CD14-positive monocyte (primary cell): ENCODE results near the gene RPLP2. TPM values are rescaled to one million over a fixed set of nuclear protein-coding genes. Genes with fewer than 3 reads are reported as not detected.
A peak's percentile ranks its signal among the peaks of the same experiment; 100 is the strongest.

Experiments used
- DNase-seq, 3 donors: peaks; one replicate each; pipeline ENCODE4 v3.0.0-alpha.2; 2011 to 2022
- H2AFZ ChIP-seq: 2 replicates; pipeline ENCODE4 v1.6.0; 2012; ENCODE audit warnings: mild to moderate bottlenecking, low read depth, low read length, inconsistent platforms; ENCODE audit not compliant: insufficient read depth, poor library complexity, severe bottlenecking
- H3K27ac ChIP-seq, 2 donors: 1 replicate in 1 of 2; 2 replicates in 1 of 2; pipeline ENCODE4 v1.5.1; 2012 to 2013; ENCODE audit warnings: low read length in 2 of 2, control low read depth in 1 of 2, inconsistent platforms in 1 of 2, low read depth in 1 of 2, mild to moderate bottlenecking in 1 of 2
- H3K27me3 ChIP-seq, 2 donors: one replicate each; pipeline versions ENCODE4 v1.6.0 to v1.6.1; 2011 to 2013; ENCODE audit warnings: low read length in 2 of 2; ENCODE audit not compliant: control insufficient read depth in 2 of 2, insufficient read depth in 2 of 2
- H3K36me3 ChIP-seq, 2 donors: replicated peaks in 1 of 2; 1 replicate in 1 of 2; 2 replicates in 1 of 2; pipeline versions ENCODE4 v1.5.1 to v1.6.1; 2012 to 2013; ENCODE audit warnings: low read length in 2 of 2, control low read depth in 1 of 2, inconsistent platforms in 1 of 2, mild to moderate bottlenecking in 1 of 2; ENCODE audit not compliant: insufficient read depth in 2 of 2, control insufficient read depth in 1 of 2
- H3K4me1 ChIP-seq, 2 donors: 1 replicate in 1 of 2; 2 replicates in 1 of 2; pipeline versions ENCODE4 v1.5.1 to v1.6.1; 2012 to 2013; ENCODE audit warnings: low read length in 2 of 2, control low read depth in 1 of 2, inconsistent platforms in 1 of 2, mild to moderate bottlenecking in 1 of 2, moderate library complexity in 1 of 2; ENCODE audit not compliant: insufficient read depth in 2 of 2, control insufficient read depth in 1 of 2
- H3K4me2 ChIP-seq: replicated peaks from 2 replicates; pipeline ENCODE3; 2012; ENCODE audit warnings: low read length, moderate library complexity, mild to moderate bottlenecking; ENCODE audit not compliant: poor library complexity, severe bottlenecking; ENCODE audit errors: extremely low read depth
- H3K4me3 ChIP-seq, 3 experiments: fragments of 200-600 bp in 1 of 3; sonication (generic) in 1 of 3; replicated peaks in 1 of 3; 1 replicate in 2 of 3; 2 replicates in 1 of 3; pipeline ENCODE4 v1.5.1; 2011 to 2013; ENCODE audit warnings: low read length in 3 of 3, mild to moderate bottlenecking in 3 of 3, control low read depth in 2 of 3, low read depth in 2 of 3, inconsistent platforms in 1 of 3, moderate library complexity in 1 of 3
- H3K79me2 ChIP-seq: 2 replicates; pipeline ENCODE4 v1.6.0; 2012; ENCODE audit warnings: mild to moderate bottlenecking, control low read depth, inconsistent platforms, low read length, moderate library complexity; ENCODE audit not compliant: insufficient read depth
- H3K9ac ChIP-seq: 2 replicates; pipeline ENCODE4 v1.6.0; 2017; ENCODE audit warnings: low read length, mild to moderate bottlenecking; ENCODE audit not compliant: insufficient read depth, poor library complexity, severe bottlenecking
- H3K9me3 ChIP-seq, 2 donors: replicated peaks in 1 of 2; 1 replicate in 1 of 2; 2 replicates in 1 of 2; pipeline versions ENCODE4 v1.5.1 to v1.6.1; 2012 to 2013; ENCODE audit warnings: low read length in 2 of 2, control low read depth in 1 of 2; ENCODE audit not compliant: control insufficient read depth in 1 of 2, insufficient read depth in 1 of 2
- H4K20me1 ChIP-seq: 2 replicates; pipeline ENCODE4 v1.6.0; 2012; ENCODE audit warnings: mild to moderate bottlenecking, low read length, control low read depth, moderate library complexity; ENCODE audit not compliant: insufficient read depth
- H3K27ac Mint-ChIP-seq, 7 donors: one replicate each; pipeline ENCODE4 v1.8.0; 2020; ENCODE audit warnings: mild to moderate bottlenecking in 7 of 7, mixed read lengths in 7 of 7, moderate library complexity in 6 of 7, inconsistent platforms in 2 of 7
- H3K27me3 Mint-ChIP-seq, 3 donors: one replicate each; pipeline ENCODE4 v1.8.0; 2021 to 2022; ENCODE audit warnings: low read depth in 3 of 3, mild to moderate bottlenecking in 3 of 3, mixed read lengths in 3 of 3, moderate library complexity in 3 of 3, inconsistent platforms in 1 of 3
- H3K36me3 Mint-ChIP-seq, 2 donors: one replicate each; pipeline ENCODE4 v1.8.0; 2020; ENCODE audit warnings: mixed read lengths in 2 of 2, inconsistent platforms in 1 of 2, mild to moderate bottlenecking in 1 of 2
- H3K4me1 Mint-ChIP-seq: one replicate; pipeline ENCODE4 v1.8.0; 2020; ENCODE audit warnings: mild to moderate bottlenecking, mixed read lengths
- H3K4me3 Mint-ChIP-seq, 2 donors: one replicate each; pipeline ENCODE4 v1.8.0; 2020; ENCODE audit warnings: mild to moderate bottlenecking in 2 of 2, mixed read lengths in 2 of 2, moderate library complexity in 1 of 2
- H3K9me3 Mint-ChIP-seq, 7 donors: one replicate each; pipeline ENCODE4 v1.8.0; 2020 to 2022; ENCODE audit warnings: mixed read lengths in 7 of 7, mild to moderate bottlenecking in 6 of 7, moderate library complexity in 6 of 7, inconsistent platforms in 2 of 7
- CTCF ChIP-seq: fragments of 200-600 bp; IDR thresholded peaks from one replicate; pipeline ENCODE4 v1.8.0; 2022; ENCODE audit warnings: antibody characterized with exemption, mild to moderate bottlenecking
- WGBS: methylation state at CpG from one replicate; pipeline ENCODE4 v1.1.5; 2013; ENCODE audit warnings: missing lambda C conversion rate; ENCODE audit not compliant: insufficient coverage; 5-methylcytosine and 5-hydroxymethylcytosine counted together
- intact Hi-C, 2 donors: fragments of 100-400 bp; cut with micrococcal nuclease; formaldehyde crosslinking; loops; one replicate each; pipeline versions ENCODE4 v1.15.0 to v1.15.1; 2023
- polyA plus RNA-seq, 3 donors: library from polyadenylated mRNA; depleted of rRNA in 1 of 3; unstranded in 2 of 3; stranded (reverse) in 1 of 3; fragments of 300-500 nt in 2 of 3; fragments of >200 nt in 1 of 3; fragmentation: Illumina TruSeq in 2 of 3; gene quantifications; 1 replicate in 2 of 3; 2 replicates in 1 of 3; pipeline ENCODE4 v1.2.3, GENCODE V29; 2012 to 2021

Gene RPLP2
- polyA plus RNA-seq, 3 donors = 879 to 1,191 (median 990) TPM

DNA sequence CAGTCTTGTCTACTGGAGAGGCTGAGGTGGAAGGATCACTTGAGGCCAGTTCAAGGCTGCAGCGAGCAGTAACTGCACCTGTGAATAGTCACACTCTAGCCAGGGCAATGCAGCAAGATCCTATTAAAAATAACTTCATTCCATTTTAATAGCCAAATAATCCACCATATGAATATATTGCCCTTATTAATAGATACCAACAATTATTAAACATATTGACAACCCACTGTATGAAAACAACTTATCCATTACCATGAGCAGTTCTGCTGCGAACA, 42.9 kb upstream of the RPLP2 start:
- H3K9ac ChIP-seq = no peak overlapping the region
- Mint-ChIP-seq H3K4me1 (peaks cover 9% of the 10 kb centered on the region), H3K27ac (peak overlapping the region in 1 of 7 donors; percentile 41), H3K36me3 (peaks cover 44 to 72% of the 10 kb centered on the region in 2 donors), H3K27me3 (no peaks in the 10 kb centered on the region), H3K9me3 (peaks cover 0 to 2% (median 0%) of the 10 kb centered on the region in 7 donors), H3K4me3 (no peak overlapping the region)
- no peak for TF ChIP-seq CTCF
- intact Hi-C loops = no loop called here
- H3K79me2 ChIP-seq = peaks cover 3% of the 10 kb centered on the region
- peaks cover 63% of the 10 kb centered on the region for H4K20me1 ChIP-seq
- no peaks in the 10 kb centered on the region for H3K4me1 ChIP-seq
- 100% methylated on average over 1 of the region's 2 CpGs for whole genome bisulfite sequencing
- DNase-seq = no peak
- no peaks in the 10 kb centered on the region for H3K27me3 ChIP-seq
- H3K27ac ChIP-seq = no peak overlapping the region
- no peak overlapping the region for H3K4me2 ChIP-seq
- H2AFZ ChIP-seq = no peak overlapping the region
- H3K36me3 ChIP-seq = peaks cover 53 to 76% of the 10 kb centered on the region in 2 donors
- no peak overlapping the region for H3K4me3 ChIP-seq
- no peaks in the 10 kb centered on the region for H3K9me3 ChIP-seq

GRCh38 chr11:767238-767637, 42.5 kb upstream of the RPLP2 start:
- Histone ChIP-seq H3K4me3 (no peak overlapping the region), H3K9me3 (no peaks in the 10 kb centered on the region), H4K20me1 (peaks cover 61% of the 10 kb centered on the region), H2AFZ (no peak overlapping the region), H3K27ac (no peak overlapping the region), H3K79me2 (peaks cover 2% of the 10 kb centered on the region), H3K4me2 (no peak overlapping the region), H3K27me3 (no peaks in the 10 kb centered on the region), H3K4me1 (no peaks in the 10 kb centered on the region), H3K9ac (no peak overlapping the region), H3K36me3 (peaks cover 52 to 76% of the 10 kb centered on the region in 2 donors)
- DNase-seq = no peak
- H3K4me3 Mint-ChIP-seq = no peak overlapping the region
- intact Hi-C loops = no loop called here
- 93% methylated on average over 3 of the region's 11 CpGs for WGBS
- no peak for TF ChIP-seq CTCF
- peaks cover 0 to 2% (median 0%) of the 10 kb centered on the region in 7 donors for H3K9me3 Mint-ChIP-seq
- peak overlapping the region in 1 of 7 donors; percentile 50 for H3K27ac Mint-ChIP-seq
- H3K4me1 Mint-ChIP-seq = peaks cover 9% of the 10 kb centered on the region
- H3K27me3 Mint-ChIP-seq = no peaks in the 10 kb centered on the region
- peaks cover 42 to 72% of the 10 kb centered on the region in 2 donors for H3K36me3 Mint-ChIP-seq
